ENCODE data around the gene DDRGK1.

GRCh38 chr20:3227936-3228749 lies 23.7 kb upstream of the DDRGK1 start:
- TF ChIP-seq SP1 (IDR thresholded peaks at IDR 0.05) (no peak), FOXM1 (IDR thresholded peaks at IDR 0.05; ENCODE audit: borderline replicate concordance) (no peak)
